ENCODE measurements around the gene CRYGN.
A peak's percentile ranks its signal among the peaks of the same experiment; 100 is the strongest.

The CRYGN gene

DNA sequence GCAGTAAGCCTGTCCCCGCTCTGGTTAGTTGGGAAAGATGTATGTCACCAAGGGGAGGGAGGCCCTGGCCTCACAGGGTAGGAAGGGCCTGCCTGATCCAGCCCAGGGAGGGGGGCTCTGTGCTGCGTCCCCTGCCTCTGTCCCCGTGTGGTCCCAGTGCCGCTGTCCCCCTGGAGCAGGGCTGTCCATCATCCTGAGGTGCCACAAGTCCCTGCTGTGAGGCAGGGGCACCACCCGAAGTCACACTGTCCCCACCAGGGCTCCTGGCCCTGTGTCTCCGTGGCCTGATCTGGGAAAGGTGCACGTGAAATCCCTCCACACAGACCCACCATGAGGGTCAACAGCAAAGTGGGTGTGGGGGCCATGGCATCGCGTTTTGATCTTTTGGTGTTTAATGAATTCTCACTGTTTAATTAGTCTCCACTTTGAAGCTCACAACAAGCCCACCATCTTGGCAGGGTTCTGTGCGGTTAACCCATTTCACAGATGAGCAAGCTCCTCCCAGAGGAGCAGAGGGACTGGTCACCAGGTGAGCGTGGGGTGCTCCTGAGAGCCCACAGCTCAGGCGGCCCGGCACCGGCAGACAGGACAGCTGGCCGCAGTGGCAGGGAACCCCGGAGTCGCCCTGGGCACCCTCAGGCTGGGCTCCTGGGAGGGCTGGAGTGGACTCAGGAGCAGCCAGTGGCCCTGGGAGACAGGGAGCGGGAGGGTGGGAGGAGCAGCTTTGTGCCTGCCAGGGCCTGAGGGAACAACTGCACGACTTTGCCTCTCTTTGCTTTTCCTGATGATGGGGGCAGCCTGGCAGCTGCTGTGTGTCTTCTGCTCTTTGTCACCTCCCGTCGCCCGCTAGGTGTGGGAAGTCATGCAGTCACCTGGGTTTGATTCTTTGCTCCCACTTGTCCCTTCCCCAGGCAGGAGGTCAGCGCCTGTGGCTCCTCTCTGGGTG is 12.0 kb upstream of the CRYGN start:
- H3K36me3 Mint-ChIP-seq, result no peaks in the 10 kb centered on the region
- ATAC-seq, result no peak
- no peaks in the 10 kb centered on the region for H3K4me1 Mint-ChIP-seq
- H3K4me3 Mint-ChIP-seq, result no peak overlapping the region
- H3K27ac Mint-ChIP-seq, result no peak overlapping the region
- peaks cover 21% of the 10 kb centered on the region for H3K27me3 Mint-ChIP-seq
- H3K9me3 Mint-ChIP-seq, result no peaks in the 10 kb centered on the region

GRCh38 chr7:151451156-151451555 is 11.2 kb upstream of the CRYGN start:
- no peak for ATAC-seq
- no peaks in the 10 kb centered on the region for H3K36me3 Mint-ChIP-seq
- H3K4me3 Mint-ChIP-seq, result no peak overlapping the region
- H3K4me1 Mint-ChIP-seq, result no peaks in the 10 kb centered on the region
- peaks cover 28% of the 10 kb centered on the region for H3K27me3 Mint-ChIP-seq
- no peak overlapping the region for H3K27ac Mint-ChIP-seq
- no peaks in the 10 kb centered on the region for H3K9me3 Mint-ChIP-seq

- Mint-ChIP-seq H3K27me3 (peaks cover 33% of the 10 kb centered on the region), H3K9me3 (no peaks in the 10 kb centered on the region), H3K4me3 (no peak overlapping the region), H3K4me1 (no peaks in the 10 kb centered on the region), H3K36me3 (no peaks in the 10 kb centered on the region), H3K27ac (no peak overlapping the region)
- ATAC-seq, result no peak
These were observed 10.0 kb upstream of the CRYGN start for GRCh38 chr7:151449990-151450389.

DNA sequence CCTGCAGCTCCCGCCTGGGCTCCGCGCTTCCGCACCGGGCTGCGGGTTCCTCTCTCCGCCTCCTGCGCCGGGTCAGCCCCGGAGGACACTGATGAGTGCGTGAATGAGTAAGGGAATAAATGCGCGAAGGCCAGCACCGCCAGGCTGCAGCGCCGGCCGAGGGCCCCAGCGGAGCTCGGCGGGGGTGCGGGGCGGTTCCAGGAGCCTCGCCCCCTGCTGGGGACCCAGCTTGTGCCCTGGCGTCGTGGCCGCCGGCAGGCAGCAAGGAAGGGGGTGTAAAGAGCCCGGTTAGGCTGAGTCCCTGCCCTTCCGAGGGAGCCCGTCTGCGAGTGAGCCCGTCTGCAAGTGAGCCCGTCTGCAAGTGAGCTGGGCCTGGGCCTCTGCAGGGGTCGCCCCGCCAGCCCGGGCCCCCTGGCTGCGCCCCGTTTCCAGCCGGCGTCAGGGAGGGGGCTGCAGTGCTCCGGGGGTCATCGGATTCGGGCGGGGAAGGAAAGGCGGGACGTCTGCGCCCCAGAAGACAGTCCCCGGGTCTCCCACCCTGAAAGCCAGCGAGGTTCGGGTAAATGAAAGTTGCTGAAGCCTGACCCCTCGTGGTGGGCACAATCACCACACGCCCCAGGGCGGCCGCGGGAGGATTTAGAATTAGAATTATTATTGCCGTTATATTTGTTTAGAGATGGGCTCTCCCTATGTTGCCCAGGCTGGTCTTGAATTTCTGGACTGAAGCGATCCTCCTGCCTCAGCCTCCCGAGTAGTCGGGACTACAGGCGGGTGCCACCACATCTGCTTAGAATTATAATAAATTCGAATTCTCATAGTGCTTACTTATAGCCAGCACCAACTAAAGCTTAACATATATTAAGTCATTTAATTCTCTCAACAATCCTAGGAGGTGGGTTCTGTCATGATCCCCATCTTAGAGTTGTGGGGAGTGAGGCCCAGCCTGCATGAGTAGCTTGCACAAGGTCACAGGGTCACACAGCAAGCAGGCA is 8.6 kb upstream of the CRYGN start:
- H3K27me3 Mint-ChIP-seq, result peaks cover 33% of the 10 kb centered on the region
- no peaks in the 10 kb centered on the region for H3K36me3 Mint-ChIP-seq
- no peaks in the 10 kb centered on the region for H3K9me3 Mint-ChIP-seq
- H3K4me1 Mint-ChIP-seq, result no peaks in the 10 kb centered on the region
- H3K4me3 Mint-ChIP-seq, result peak overlapping the region; percentile 74
- H3K27ac Mint-ChIP-seq, result no peak overlapping the region
- peak; percentile 83 for ATAC-seq

- Mint-ChIP-seq H3K27me3 (peaks cover 35% of the 10 kb centered on the region), H3K4me3 (peak overlapping the region; percentile 74), H3K27ac (no peak overlapping the region), H3K9me3 (no peaks in the 10 kb centered on the region), H3K4me1 (no peaks in the 10 kb centered on the region), H3K36me3 (no peaks in the 10 kb centered on the region)
- ATAC-seq, result no peak
These were observed 7.9 kb upstream of the CRYGN start for GRCh38 chr7:151447901-151448260.

- Mint-ChIP-seq H3K27me3 (peaks cover 36% of the 10 kb centered on the region), H3K4me3 (no peak overlapping the region), H3K4me1 (no peaks in the 10 kb centered on the region), H3K36me3 (no peaks in the 10 kb centered on the region), H3K9me3 (no peaks in the 10 kb centered on the region), H3K27ac (no peak overlapping the region)
- no peak for ATAC-seq
These were observed 7.4 kb upstream of the CRYGN start for GRCh38 chr7:151447312-151447711.

- Mint-ChIP-seq H3K9me3 (no peaks in the 10 kb centered on the region), H3K27me3 (peaks cover 39% of the 10 kb centered on the region), H3K4me1 (peaks cover 7% of the 10 kb centered on the region), H3K27ac (no peak overlapping the region), H3K4me3 (no peak overlapping the region), H3K36me3 (no peaks in the 10 kb centered on the region)
- no peak for ATAC-seq
These were observed 6.5 kb upstream of the CRYGN start for GRCh38 chr7:151446412-151446811.

DNA sequence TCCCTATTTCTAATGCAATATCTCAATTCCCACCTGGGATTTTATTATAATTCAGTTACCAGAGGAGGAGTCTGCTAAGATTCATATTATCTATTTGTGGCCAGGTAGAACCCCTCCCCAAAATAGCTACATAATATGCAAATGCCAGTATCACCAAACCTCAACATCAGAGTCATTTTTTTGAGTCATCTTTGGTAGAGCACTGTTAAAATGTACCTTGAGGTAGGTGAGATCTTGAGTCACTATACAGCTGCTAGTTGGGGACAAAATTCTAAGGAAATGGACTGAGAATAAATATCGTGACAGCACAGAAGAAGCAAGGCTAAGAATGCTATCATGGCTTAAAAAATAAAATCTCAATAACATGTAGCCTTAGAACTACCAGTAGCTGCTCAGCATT is 4.7 kb upstream of the CRYGN start:
- no peaks in the 10 kb centered on the region for H3K36me3 Mint-ChIP-seq
- no peak overlapping the region for H3K27ac Mint-ChIP-seq
- no peak overlapping the region for H3K4me3 Mint-ChIP-seq
- H3K9me3 Mint-ChIP-seq, result no peaks in the 10 kb centered on the region
- ATAC-seq, result no peak
- H3K27me3 Mint-ChIP-seq, result peaks cover 52% of the 10 kb centered on the region
- H3K4me1 Mint-ChIP-seq, result peaks cover 19% of the 10 kb centered on the region

DNA sequence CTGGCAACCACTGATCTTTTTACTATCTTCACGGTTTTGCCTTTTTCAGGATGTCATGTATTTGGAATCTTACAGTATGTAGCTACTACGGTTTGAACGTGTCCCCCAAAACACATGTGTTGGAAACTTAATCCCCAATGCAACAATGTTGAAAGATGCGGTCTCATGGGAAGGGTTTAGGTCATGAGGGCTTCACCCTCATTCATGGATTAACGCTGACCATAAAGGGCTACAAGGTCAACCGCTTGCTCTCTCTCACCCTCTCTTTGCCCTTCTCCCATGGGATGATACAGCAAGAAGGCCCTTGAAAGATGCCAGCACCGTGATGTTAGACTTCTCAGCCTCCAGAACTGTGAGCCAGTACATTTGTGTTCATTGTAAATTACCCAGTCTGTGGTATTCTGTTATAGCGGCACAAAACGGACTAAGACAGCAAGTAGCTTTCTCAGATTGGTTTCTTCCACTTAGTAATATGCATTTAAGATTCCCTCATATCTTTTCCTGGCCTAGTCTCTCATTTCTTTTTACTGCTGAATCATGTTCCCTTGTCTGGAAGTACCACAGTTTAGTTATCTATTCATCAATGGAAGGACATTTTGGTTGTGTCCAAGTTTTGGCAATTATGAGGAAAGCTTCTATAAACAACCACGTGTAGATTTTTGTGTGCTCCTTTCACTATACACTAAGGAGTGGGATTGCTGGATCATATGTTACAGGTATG is 3.0 kb upstream of the CRYGN start:
- no peak for ATAC-seq
- no peak overlapping the region for H3K4me3 Mint-ChIP-seq
- no peaks in the 10 kb centered on the region for H3K9me3 Mint-ChIP-seq
- no peaks in the 10 kb centered on the region for H3K36me3 Mint-ChIP-seq
- H3K27ac Mint-ChIP-seq, result no peak overlapping the region
- peaks cover 58% of the 10 kb centered on the region for H3K27me3 Mint-ChIP-seq
- H3K4me1 Mint-ChIP-seq, result peaks cover 19% of the 10 kb centered on the region

DNA sequence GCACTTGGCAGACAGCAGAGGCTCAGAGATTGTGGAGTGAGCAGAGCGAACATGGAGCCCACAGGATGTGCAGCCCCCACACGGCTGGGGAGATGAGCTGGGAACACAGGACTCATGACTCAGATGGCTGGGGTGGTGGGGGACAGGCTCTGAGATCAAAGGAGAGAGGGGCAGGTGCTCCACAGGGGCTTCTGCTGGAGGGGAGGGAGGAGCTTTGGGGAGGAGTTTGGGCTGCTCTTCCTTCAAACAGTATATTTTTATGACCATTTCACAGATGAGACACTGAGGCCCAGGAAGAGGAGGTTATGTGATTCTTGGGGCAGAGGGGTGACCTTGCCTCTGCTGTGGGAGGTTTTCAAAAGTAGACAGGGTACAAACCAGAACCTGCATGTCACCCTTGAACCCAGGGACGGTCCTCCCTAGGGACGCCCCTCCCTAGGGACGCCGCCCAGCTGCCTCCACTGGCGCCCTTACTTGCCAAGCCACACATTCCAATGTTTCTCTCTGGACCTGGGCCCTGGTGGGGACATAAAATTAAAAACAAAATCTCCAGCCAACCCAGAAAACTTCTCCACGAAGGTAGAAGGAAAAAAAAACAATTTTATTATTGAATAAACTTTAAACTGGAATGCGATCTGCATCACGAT is 981 bp upstream of the CRYGN start:
- Mint-ChIP-seq H3K27ac (peak overlapping the region; percentile 17), H3K4me3 (no peak overlapping the region)
- no peak for ATAC-seq

DNA sequence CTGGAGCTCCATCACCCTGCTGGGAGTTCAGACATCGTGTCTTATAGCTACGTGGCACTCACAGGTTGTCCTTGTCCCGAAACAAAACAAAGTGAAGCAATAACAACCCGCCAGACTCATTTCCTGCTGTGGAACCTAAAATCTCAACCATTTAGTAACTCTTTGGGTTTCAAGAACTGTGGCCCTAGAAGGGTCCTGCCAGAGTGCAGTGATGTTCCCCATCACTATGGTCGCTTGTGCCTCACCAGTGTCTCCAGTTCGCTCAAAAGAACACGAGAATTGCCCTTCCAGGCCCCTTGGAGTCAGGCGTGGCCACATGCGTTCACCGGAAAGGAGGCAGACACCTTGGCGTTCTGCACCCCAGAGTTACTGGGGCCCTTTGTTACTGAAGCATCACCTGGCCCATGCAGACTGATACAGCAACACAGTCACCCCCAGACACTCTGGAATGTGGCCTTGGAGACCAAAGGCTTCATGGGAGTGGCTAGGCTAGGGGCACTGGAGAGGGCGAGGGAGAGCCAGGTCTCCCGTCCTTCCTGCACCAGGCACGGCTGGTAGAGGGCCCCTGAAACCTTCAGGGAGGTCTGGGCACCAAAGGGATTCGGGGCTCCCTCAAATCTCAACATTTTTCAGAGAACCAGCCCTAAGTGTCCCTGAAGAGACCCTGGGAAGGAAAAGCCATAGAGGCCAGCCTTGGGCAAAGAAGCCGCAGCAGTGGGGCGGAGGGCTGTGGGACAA is 908 bp downstream of the CRYGN start:
- peaks cover 62% of the 10 kb centered on the region for H3K27me3 Mint-ChIP-seq
- peaks cover 19% of the 10 kb centered on the region for H3K4me1 Mint-ChIP-seq
- H3K27ac Mint-ChIP-seq, result no peak overlapping the region
- H3K4me3 Mint-ChIP-seq, result no peak overlapping the region
- no peak for ATAC-seq
- no peaks in the 10 kb centered on the region for H3K9me3 Mint-ChIP-seq
- no peaks in the 10 kb centered on the region for H3K36me3 Mint-ChIP-seq

More for the DNA sequence above, 981 bp upstream of the CRYGN start:
- peaks cover 19% of the 10 kb centered on the region for H3K4me1 Mint-ChIP-seq
- no peaks in the 10 kb centered on the region for H3K36me3 Mint-ChIP-seq
- H3K9me3 Mint-ChIP-seq, result no peaks in the 10 kb centered on the region
- peaks cover 65% of the 10 kb centered on the region for H3K27me3 Mint-ChIP-seq

- Mint-ChIP-seq H3K27me3 (peaks cover 66% of the 10 kb centered on the region), H3K4me1 (peaks cover 22% of the 10 kb centered on the region), H3K27ac (no peak overlapping the region), H3K36me3 (no peaks in the 10 kb centered on the region), H3K4me3 (no peak overlapping the region), H3K9me3 (no peaks in the 10 kb centered on the region)
- no peak for ATAC-seq
These were observed 1.9 kb downstream of the CRYGN start for GRCh38 chr7:151437866-151438516.

DNA sequence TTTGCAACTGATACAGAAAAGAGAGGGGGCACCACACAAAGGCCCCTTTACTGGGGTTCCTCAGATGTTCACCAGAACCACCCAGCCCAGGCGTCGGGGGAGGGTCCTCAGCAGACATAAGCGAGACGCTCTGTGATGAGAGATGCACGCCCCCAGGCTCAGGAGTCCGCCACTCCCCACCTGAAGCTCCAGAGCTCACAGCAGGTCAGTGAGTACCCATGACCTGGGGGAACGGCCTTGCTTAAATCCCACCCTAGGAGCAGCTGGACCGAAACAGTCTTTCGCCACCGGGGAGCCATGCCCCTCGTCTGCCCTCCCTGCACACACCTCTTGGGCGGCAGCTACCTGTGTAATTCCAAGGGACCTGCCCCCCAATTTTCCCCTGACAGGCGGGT is 2.8 kb downstream of the CRYGN start:
- Mint-ChIP-seq H3K4me3 (no peak overlapping the region), H3K36me3 (no peaks in the 10 kb centered on the region), H3K9me3 (no peaks in the 10 kb centered on the region), H3K27me3 (peaks cover 63% of the 10 kb centered on the region), H3K27ac (no peak overlapping the region), H3K4me1 (peaks cover 27% of the 10 kb centered on the region)
- ATAC-seq, result no peak

Measured in stimulated activated memory B cell treated with anti-CD40 and anti-IgM and Interleukin-4, amounts not matched to agents 10 μg/mL and 1 μg/mL and 100 μg/mL, for 72 hours (primary cell).